ENCODE measurements around the gene CD207. TPM values are rescaled to one million over a fixed set of nuclear protein-coding genes. Genes with fewer than 3 reads are reported as not detected.

The CD207 gene
- total and polyA plus RNA-seq, 2 experiments from 2014 or later: not detected

GRCh38 chr2:70826696-70827350, 8.8 kb downstream of the CD207 start (continued):
- TF ChIP-seq POLR2AphosphoS5 (IDR thresholded peaks at IDR 0.05; ENCODE audit: low read depth): no peak

GRCh38 chr2:70823249-70823648, 12.4 kb downstream of the CD207 start:
- Histone ChIP-seq H4K20me1 (replicated peaks; ENCODE audit: insufficient read depth) (no peaks in the 10 kb centered on the region), H2AFZ (no peak overlapping the region), H3F3A (replicated peaks; ENCODE audit: low read depth) (no peaks in the 10 kb centered on the region), H3K27me3 (ENCODE audit: insufficient read depth) (peaks cover 3% of the 10 kb centered on the region; the same call in 1 of the 2 replicates), H3K9me2 (ENCODE audit: insufficient read depth) (no peaks in the 10 kb centered on the region), H3K4me3 (no peak overlapping the region), H3K4me2 (no peak overlapping the region), H3K4me1 (ENCODE audit: insufficient read depth) (peaks cover 9% of the 10 kb centered on the region), H3K79me2 (replicated peaks; ENCODE audit: insufficient read depth) (no peaks in the 10 kb centered on the region), H3K27ac (ENCODE audit: low read depth) (no peak overlapping the region), H3K36me3 (ENCODE audit: insufficient read depth) (no peaks in the 10 kb centered on the region)
- Mint-ChIP-seq H3K9me3 (no peaks in the 10 kb centered on the region), H3K4me3 (no peak overlapping the region), H3K36me3 (ENCODE audit: low read depth) (no peaks in the 10 kb centered on the region), H3K4me1 (peaks cover 13% of the 10 kb centered on the region), H3K27me3 (ENCODE audit: insufficient read depth, low read depth, poor library complexity) (peaks cover 12% of the 10 kb centered on the region), H3K27ac (no peak overlapping the region)
- DNase-seq (ENCODE audit: low spot score) (no peak), ATAC-seq (no peak)
- no peak for TF ChIP-seq ZNF331 (CRISPR knock-in tag; IDR thresholded peaks at IDR 0.05; ENCODE audit: low read depth)
- TF ChIP-seq, protein P1, sequence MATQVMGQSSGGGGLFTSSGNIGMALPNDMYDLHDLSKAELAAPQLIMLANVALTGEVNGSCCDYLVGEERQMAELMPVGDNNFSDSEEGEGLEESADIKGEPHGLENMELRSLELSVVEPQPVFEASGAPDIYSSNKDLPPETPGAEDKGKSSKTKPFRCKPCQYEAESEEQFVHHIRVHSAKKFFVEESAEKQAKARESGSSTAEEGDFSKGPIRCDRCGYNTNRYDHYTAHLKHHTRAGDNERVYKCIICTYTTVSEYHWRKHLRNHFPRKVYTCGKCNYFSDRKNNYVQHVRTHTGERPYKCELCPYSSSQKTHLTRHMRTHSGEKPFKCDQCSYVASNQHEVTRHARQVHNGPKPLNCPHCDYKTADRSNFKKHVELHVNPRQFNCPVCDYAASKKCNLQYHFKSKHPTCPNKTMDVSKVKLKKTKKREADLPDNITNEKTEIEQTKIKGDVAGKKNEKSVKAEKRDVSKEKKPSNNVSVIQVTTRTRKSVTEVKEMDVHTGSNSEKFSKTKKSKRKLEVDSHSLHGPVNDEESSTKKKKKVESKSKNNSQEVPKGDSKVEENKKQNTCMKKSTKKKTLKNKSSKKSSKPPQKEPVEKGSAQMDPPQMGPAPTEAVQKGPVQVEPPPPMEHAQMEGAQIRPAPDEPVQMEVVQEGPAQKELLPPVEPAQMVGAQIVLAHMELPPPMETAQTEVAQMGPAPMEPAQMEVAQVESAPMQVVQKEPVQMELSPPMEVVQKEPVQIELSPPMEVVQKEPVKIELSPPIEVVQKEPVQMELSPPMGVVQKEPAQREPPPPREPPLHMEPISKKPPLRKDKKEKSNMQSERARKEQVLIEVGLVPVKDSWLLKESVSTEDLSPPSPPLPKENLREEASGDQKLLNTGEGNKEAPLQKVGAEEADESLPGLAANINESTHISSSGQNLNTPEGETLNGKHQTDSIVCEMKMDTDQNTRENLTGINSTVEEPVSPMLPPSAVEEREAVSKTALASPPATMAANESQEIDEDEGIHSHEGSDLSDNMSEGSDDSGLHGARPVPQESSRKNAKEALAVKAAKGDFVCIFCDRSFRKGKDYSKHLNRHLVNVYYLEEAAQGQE (IDR thresholded peaks at IDR 0.05; ENCODE audit: unreplicated experiment): no peak
- TF ChIP-seq POLR2AphosphoS5 (IDR thresholded peaks at IDR 0.05; ENCODE audit: low read depth): no peak
- TF ChIP-seq ETS1 (IDR thresholded peaks at IDR 0.05): no peak
- TF ChIP-seq NANOG (IDR thresholded peaks at IDR 0.05; ENCODE audit: borderline replicate concordance): no peak
- no peak for TF ChIP-seq ZNF114 (CRISPR knock-in tag; IDR thresholded peaks at IDR 0.05)
- no peak for TF ChIP-seq EZH2 (IDR thresholded peaks at IDR 0.05; ENCODE audit: low read depth, unreplicated experiment)
- TF ChIP-seq JUNB (IDR thresholded peaks at IDR 0.05; ENCODE audit: unreplicated experiment): no peak
- TF ChIP-seq EZH2phosphoT487 (IDR thresholded peaks at IDR 0.05; ENCODE audit: unreplicated experiment): no peak
- no peak for TF ChIP-seq ZNF462 (CRISPR knock-in tag; IDR thresholded peaks at IDR 0.05)
- no peak for TF ChIP-seq STAT1 (IDR thresholded peaks at IDR 0.05; ENCODE audit: unreplicated experiment)
- TF ChIP-seq CTCF (conservative IDR thresholded peaks at IDR 0.05; ENCODE audit: low read depth in 2 of 2): no peak
- TF ChIP-seq CREB1 (CRISPR knock-in tag; IDR thresholded peaks at IDR 0.05; ENCODE audit: low read depth): no peak
